ENCODE data around the gene GTF3C2.

DNA sequence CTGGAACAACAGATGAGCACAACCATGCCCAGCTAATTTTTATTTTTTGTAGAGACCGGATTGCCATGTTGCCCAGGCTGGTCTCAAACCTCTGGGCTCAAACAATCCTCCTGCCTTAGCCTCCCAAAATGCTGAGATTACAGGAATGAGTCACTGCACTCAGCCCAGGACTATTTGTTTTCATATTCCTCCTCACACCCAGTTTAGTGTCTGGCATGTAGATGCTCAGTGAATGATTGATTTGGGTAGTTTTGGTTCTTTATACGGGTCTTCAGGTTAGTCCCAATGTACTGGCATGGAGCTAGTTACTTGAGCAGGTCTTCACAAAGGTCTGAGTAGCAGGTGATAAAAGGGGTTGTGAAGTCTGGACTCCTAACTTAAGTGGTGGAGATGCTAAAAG is 7.4 kb upstream of the GTF3C2 start:
- no peak for TF ChIP-seq POLR2AphosphoS5 (IDR thresholded peaks at IDR 0.05)
- TF ChIP-seq, protein P1, sequence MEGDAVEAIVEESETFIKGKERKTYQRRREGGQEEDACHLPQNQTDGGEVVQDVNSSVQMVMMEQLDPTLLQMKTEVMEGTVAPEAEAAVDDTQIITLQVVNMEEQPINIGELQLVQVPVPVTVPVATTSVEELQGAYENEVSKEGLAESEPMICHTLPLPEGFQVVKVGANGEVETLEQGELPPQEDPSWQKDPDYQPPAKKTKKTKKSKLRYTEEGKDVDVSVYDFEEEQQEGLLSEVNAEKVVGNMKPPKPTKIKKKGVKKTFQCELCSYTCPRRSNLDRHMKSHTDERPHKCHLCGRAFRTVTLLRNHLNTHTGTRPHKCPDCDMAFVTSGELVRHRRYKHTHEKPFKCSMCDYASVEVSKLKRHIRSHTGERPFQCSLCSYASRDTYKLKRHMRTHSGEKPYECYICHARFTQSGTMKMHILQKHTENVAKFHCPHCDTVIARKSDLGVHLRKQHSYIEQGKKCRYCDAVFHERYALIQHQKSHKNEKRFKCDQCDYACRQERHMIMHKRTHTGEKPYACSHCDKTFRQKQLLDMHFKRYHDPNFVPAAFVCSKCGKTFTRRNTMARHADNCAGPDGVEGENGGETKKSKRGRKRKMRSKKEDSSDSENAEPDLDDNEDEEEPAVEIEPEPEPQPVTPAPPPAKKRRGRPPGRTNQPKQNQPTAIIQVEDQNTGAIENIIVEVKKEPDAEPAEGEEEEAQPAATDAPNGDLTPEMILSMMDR (IDR thresholded peaks at IDR 0.05 in 8 of 11, conservative IDR thresholded peaks at IDR 0.05 in 3 of 11), result no peak

Measured in spleen (tissue), 7 donors.